K562 (cell line): ENCODE results near the gene LSM12. TPM values are rescaled to one million over a fixed set of nuclear protein-coding genes. Genes with fewer than 3 reads are reported as not detected.
A peak's percentile ranks its signal among the peaks of the same experiment; 100 is the strongest.

Experiments
- ATAC-seq: fragments of 200-7000 bp; cut with Tn5 transposase; 3 replicates; pipeline ENCODE4 v1.9.1; 2020; ENCODE audit warnings: moderate library complexity
- BruUV-seq: library from RNA; stranded (reverse); fragments of 400-500 nt; replicated peaks from 2 replicates; lab custom pipeline; 2021; lab: Mats Ljungman, UMichigan
- CTCF ChIA-PET: fragments of 300-600 bp; formaldehyde crosslinking; extraction: SDS; loops from one replicate; lab custom pipeline; 2021; ENCODE audit warnings: low intra/inter-chr PET ratio; lab: Yijun Ruan, JAX
- POLR2A ChIA-PET: fragments of 300-600, 350-650 bp; sonication (Branson Sonifier 250); formaldehyde crosslinking; extraction: SDS; loops from one replicate; lab custom pipeline; 2021; ENCODE audit warnings: antibody characterized with exemption, inconsistent platforms; lab: Yijun Ruan, JAX
- DNase-seq, 4 experiments: peaks; one replicate each; pipeline versions ENCODE4 v3.0.0 to v3.0.0-alpha.2; 2011 to 2018; ENCODE audit warnings: low spot score in 3 of 4, mixed read lengths in 3 of 4; ENCODE audit errors: extremely low read depth in 1 of 4
- FAIRE-seq: peaks from 2 replicates; lab custom pipeline; 2011; peaks lifted over from hg19 to GRCh38; lab: Jason Lieb, UNC
- H2AFZ ChIP-seq: 2 replicates; pipeline ENCODE4 v1.6.0; 2011; ENCODE audit warnings: low read depth, low read length, control low read depth, inconsistent platforms
- H3K27ac ChIP-seq: fragments of 200-600 bp; 3 replicates; pipeline ENCODE4 v1.8.0; 2011; ENCODE audit warnings: low read depth, mild to moderate bottlenecking, control low read depth, inconsistent platforms, low read length, moderate library complexity, mixed read lengths; ENCODE audit errors: extremely low read depth
- H3K27me3 ChIP-seq, 2 experiments: fragments of 300-600 bp in 1 of 2; 2 replicates in 1 of 2; 3 replicates in 1 of 2; pipeline versions ENCODE4 v1.6.0 to v1.8.0; 2011; ENCODE audit warnings: inconsistent platforms in 2 of 2, low read length in 2 of 2, mild to moderate bottlenecking in 1 of 2, mixed read lengths in 1 of 2, moderate library complexity in 1 of 2; ENCODE audit not compliant: control insufficient read depth in 2 of 2, insufficient read depth in 2 of 2
- H3K36me3 ChIP-seq: fragments of 300-600 bp; 3 replicates; pipeline ENCODE4 v1.8.0; 2011; ENCODE audit warnings: mild to moderate bottlenecking, low read length, inconsistent platforms; ENCODE audit not compliant: control insufficient read depth, insufficient read depth
- H3K4me1 ChIP-seq, 2 experiments: fragments of 200-600 bp in 1 of 2; replicated peaks in 1 of 2; 2 replicates in 1 of 2; 3 replicates in 1 of 2; pipeline versions ENCODE4 v1.5.1 to v1.8.0; 2011; ENCODE audit warnings: inconsistent platforms in 2 of 2, low read length in 2 of 2, mild to moderate bottlenecking in 1 of 2, mixed read lengths in 1 of 2, moderate library complexity in 1 of 2; ENCODE audit not compliant: control insufficient read depth in 2 of 2, insufficient read depth in 2 of 2
- H3K4me2 ChIP-seq: 2 replicates; pipeline ENCODE4 v1.6.1; 2011; ENCODE audit warnings: low read length, control low read depth, inconsistent platforms, mixed read lengths; ENCODE audit not compliant: insufficient read depth
- H3K4me3 ChIP-seq: fragments of 200-600 bp; sonication (generic), shearing (Covaris generic); 2 replicates; pipeline ENCODE4 v1.5.1; 2016; ENCODE audit warnings: control low read depth, inconsistent platforms
- H3K79me2 ChIP-seq: fragments of 200-600 bp; 3 replicates; pipeline ENCODE4 v1.8.0; 2011; ENCODE audit warnings: low read length, inconsistent platforms; ENCODE audit not compliant: control insufficient read depth, insufficient read depth
- H3K9ac ChIP-seq, 2 experiments: 2 replicates each; pipeline versions ENCODE4 v1.6.0 to v1.6.1; 2011; ENCODE audit warnings: low read depth in 2 of 2, low read length in 2 of 2, control low read depth in 1 of 2, inconsistent platforms in 1 of 2, mild to moderate bottlenecking in 1 of 2, mixed read lengths in 1 of 2; ENCODE audit not compliant: insufficient read depth in 1 of 2
- H3K9me1 ChIP-seq: one replicate; pipeline ENCODE4 v1.6.0; 2011; ENCODE audit warnings: inconsistent platforms, mild to moderate bottlenecking, low read length, moderate library complexity; ENCODE audit not compliant: control insufficient read depth, insufficient read depth
- H3K9me3 ChIP-seq: replicated peaks from 2 replicates; pipeline ENCODE4 v1.5.1; 2011; ENCODE audit warnings: low read depth, low read length, inconsistent platforms; ENCODE audit not compliant: control insufficient read depth, insufficient read depth
- H4K20me1 ChIP-seq: replicated peaks from 2 replicates; pipeline ENCODE4 v1.6.1; 2011; ENCODE audit warnings: low read length, inconsistent platforms, mixed read lengths; ENCODE audit not compliant: control insufficient read depth, insufficient read depth
- AFF4 ChIP-seq: sonication (generic); formaldehyde crosslinking; IDR thresholded peaks from 2 replicates; pipeline ENCODE4 v1.8.0; 2023; ENCODE audit warnings: mild to moderate bottlenecking, missing genetic modification reagents
- ARNT ChIP-seq, 2 experiments: fragments of 450-650 bp; IDR thresholded peaks; 2 replicates each; pipeline ENCODE4 v1.6.1; 2016; ENCODE audit warnings: mild to moderate bottlenecking in 1 of 2
- BCOR ChIP-seq: fragments of 450-650 bp; IDR thresholded peaks from 2 replicates; pipeline ENCODE4 v1.6.1; 2016
- CBFB ChIP-seq: sonication (generic); formaldehyde crosslinking; IDR thresholded peaks from 2 replicates; pipeline ENCODE4 v1.4.0; 2020; ENCODE audit warnings: mild to moderate bottlenecking, missing genetic modification reagents
- ELF4 ChIP-seq: fragments of 450-650 bp; formaldehyde crosslinking; IDR thresholded peaks from 2 replicates; pipeline ENCODE4 v1.4.0; 2022; ENCODE audit warnings: missing genetic modification characterization
- HDAC1 ChIP-seq, 2 experiments: fragments of 450-650 bp; IDR thresholded peaks; 2 replicates each; pipeline ENCODE4 v1.6.1; 2016 to 2017; ENCODE audit warnings: inconsistent platforms in 1 of 2, mild to moderate bottlenecking in 1 of 2, moderate library complexity in 1 of 2
- HDGF ChIP-seq: fragments of 450-650 bp; IDR thresholded peaks from 2 replicates; pipeline ENCODE4 v1.6.1; 2016
- POLR2B ChIP-seq: fragments of 450-650 bp; IDR thresholded peaks from 2 replicates; pipeline ENCODE4 v1.6.1; 2018; ENCODE audit warnings: low read depth; ENCODE audit not compliant: partially characterized antibody
- RNF2 ChIP-seq: sonication (generic); IDR thresholded peaks from 2 replicates; pipeline ENCODE4 v1.6.1; 2016
- ZNF24 ChIP-seq: fragments of 450-650 bp; IDR thresholded peaks from 2 replicates; pipeline ENCODE4 v1.6.1; 2016
- ZNF740 ChIP-seq, 3 experiments: fragments of 200-800 bp in 1 of 3; sonication (Bioruptor generic) in 1 of 3; sonication (generic) in 1 of 3; formaldehyde crosslinking in 1 of 3; IDR thresholded peaks; 2 replicates each; pipeline versions ENCODE4 v1.6.1 to v1.8.0; 2016 to 2022; ENCODE audit warnings: mild to moderate bottlenecking in 2 of 3, missing compliant biosample characterization in 2 of 3, missing genetic modification characterization in 2 of 3, missing genetic modification reagents in 1 of 3
- WGBS: fragments of 100-300 bp; shearing (Covaris generic); methylation state at CpG from one replicate; pipeline ENCODE4 v1.1.6; 2016; ENCODE audit warnings: low coverage, mixed read lengths; ENCODE audit not compliant: insufficient coverage; ENCODE audit errors: missing lambda C conversion rate; 5-methylcytosine and 5-hydroxymethylcytosine counted together
- in situ Hi-C: fragments of 300-500 bp; cut with MboI; formaldehyde crosslinking; loops from 4 replicates; pipeline ENCODE4 v1.15.0; 2018; ENCODE audit warnings: inconsistent platforms, mixed read lengths
- intact Hi-C: fragments of 100-400 bp; cut with micrococcal nuclease; formaldehyde crosslinking; loops from 2 replicates; pipeline ENCODE4 v1.14.2; 2022
- polyA plus RNA-seq, 8 experiments: library from polyadenylated mRNA; depleted of rRNA in 4 of 8; stranded (reverse) in 5 of 8; unstranded in 3 of 8; fragments of >200 nt; fragmentation: Nextera tagmentation in 2 of 8; fragmentation: Illumina TruSeq in 1 of 8; extraction: Ambion mirVana in 2 of 8; extraction: Trizol in 1 of 8; gene quantifications; 2 replicates each; pipeline versions ENCODE4 v1.2.1 to v1.2.3, GENCODE V29; 2011 to 2014; ENCODE audit warnings: inconsistent platforms in 1 of 8, missing spikeins in 1 of 8
- total RNA-seq, 7 experiments: library from RNA; depleted of rRNA in 6 of 7; stranded (reverse); fragments of >200 nt in 6 of 7; fragmentation: Illumina TruSeq in 2 of 7; extraction: Trizol in 2 of 7; gene quantifications; 2 replicates each; pipeline versions ENCODE4 v1.2.1 to v1.2.3, GENCODE V29; 2011 to 2021; ENCODE audit warnings: low replicate concordance in 1 of 7

The LSM12 gene
- total and polyA plus RNA-seq, 9 of the 15 experiments (the other 6 are each of a cell fraction or from before 2014, with no cell fraction given): 53.0 to 258 (median 89.3) TPM

GRCh38 chr17:44065668-44066203, 735 bp downstream of the LSM12 start:
- no peaks in the 10 kb centered on the region for H3K9me1 ChIP-seq
- FAIRE-seq (peak; percentile 42), ATAC-seq (no peak), DNase-seq (peak in 1 of 4 experiments; percentile 33)
- in situ Hi-C loops: no loop called here
- H3K79me2 ChIP-seq: peaks cover 59% of the 10 kb centered on the region
- intact Hi-C loops: no loop called here
- ChIA-PET CTCF (no interaction called here), POLR2A (interaction anchor here (0.6 to 2.3 kb wide), 9 partner anchors 8 to 63 kb away, joined by 3 to 11 read pairs (median 3); partner anchors contain the start of gene HDAC5)
- H3K36me3 ChIP-seq: peaks cover 35% of the 10 kb centered on the region
- H3K9me3 ChIP-seq: no peaks in the 10 kb centered on the region
- H3K4me2 ChIP-seq: peak overlapping the region; percentile 99
- peak overlapping the region; percentile 95 for H3K27ac ChIP-seq
- BruUV-seq: no TSS peak
- H3K9ac ChIP-seq: peak overlapping the region; percentile 93
- H3K27me3 ChIP-seq: no peaks in the 10 kb centered on the region
- H2AFZ ChIP-seq: peak overlapping the region; percentile 78
- peaks cover 28 to 30% of the 10 kb centered on the region in 2 experiments; a peak in 4 of 5 replicates for H3K4me1 ChIP-seq
- WGBS: 0% methylated on average over 7 of the region's 9 CpGs
- peaks cover 10% of the 10 kb centered on the region; the same call in 1 of the 2 replicates for H4K20me1 ChIP-seq
- H3K4me3 ChIP-seq: peak overlapping the region; percentile 94
- 0 out of 2 replicates have a peak, but pooled peaks have one; percentile 42 for TF ChIP-seq ELF4 (CRISPR knock-in tag)
- TF ChIP-seq RNF2: no peak
- peak; percentile 81 for TF ChIP-seq ZNF740 (CRISPR knock-in tag; IDR thresholded peaks at IDR 0.05)
- peak in 1 of 2 experiments; percentile 67; a peak in 1 of 4 replicates for TF ChIP-seq ZNF740 (tag; IDR thresholded peaks at IDR 0.05)
- TF ChIP-seq HDAC1 (IDR thresholded peaks at IDR 0.05): 0 out of 4 replicates have a peak, but pooled peaks of 1 of the 2 experiments have one; percentile 31
- 0 out of 2 replicates have a peak, but pooled peaks have one; percentile 64 for TF ChIP-seq AFF4 (CRISPR knock-in tag)
- no peak for TF ChIP-seq CBFB (CRISPR knock-in tag)
- TF ChIP-seq POLR2B: peak; percentile 23
- TF ChIP-seq ZNF24: no peak
- 0 out of 2 replicates have a peak, but pooled peaks have one; percentile 56 for TF ChIP-seq HDGF
- no peak for TF ChIP-seq ARNT (IDR thresholded peaks at IDR 0.05)
- TF ChIP-seq BCOR: peak; percentile 36; the same call in 1 of the 2 replicates
